ENCODE measurements around the gene CLIC4.

GRCh38 chr1:24762133-24762676 lies 17.0 kb downstream of the CLIC4 start:
- TF ChIP-seq, protein P1, sequence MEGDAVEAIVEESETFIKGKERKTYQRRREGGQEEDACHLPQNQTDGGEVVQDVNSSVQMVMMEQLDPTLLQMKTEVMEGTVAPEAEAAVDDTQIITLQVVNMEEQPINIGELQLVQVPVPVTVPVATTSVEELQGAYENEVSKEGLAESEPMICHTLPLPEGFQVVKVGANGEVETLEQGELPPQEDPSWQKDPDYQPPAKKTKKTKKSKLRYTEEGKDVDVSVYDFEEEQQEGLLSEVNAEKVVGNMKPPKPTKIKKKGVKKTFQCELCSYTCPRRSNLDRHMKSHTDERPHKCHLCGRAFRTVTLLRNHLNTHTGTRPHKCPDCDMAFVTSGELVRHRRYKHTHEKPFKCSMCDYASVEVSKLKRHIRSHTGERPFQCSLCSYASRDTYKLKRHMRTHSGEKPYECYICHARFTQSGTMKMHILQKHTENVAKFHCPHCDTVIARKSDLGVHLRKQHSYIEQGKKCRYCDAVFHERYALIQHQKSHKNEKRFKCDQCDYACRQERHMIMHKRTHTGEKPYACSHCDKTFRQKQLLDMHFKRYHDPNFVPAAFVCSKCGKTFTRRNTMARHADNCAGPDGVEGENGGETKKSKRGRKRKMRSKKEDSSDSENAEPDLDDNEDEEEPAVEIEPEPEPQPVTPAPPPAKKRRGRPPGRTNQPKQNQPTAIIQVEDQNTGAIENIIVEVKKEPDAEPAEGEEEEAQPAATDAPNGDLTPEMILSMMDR (IDR thresholded peaks at IDR 0.05) = no peak
- no peak for TF ChIP-seq POLR2A (IDR thresholded peaks at IDR 0.05)
